RWPE1 (cell line): ENCODE results near the gene FAM200B.

Source experiments
- CTCF ChIA-PET: fragments of 350-600 bp; sonication (Branson Sonifier 250); formaldehyde crosslinking; extraction: SDS; loops from one replicate; lab custom pipeline; 2021; lab: Yijun Ruan, JAX
- POLR2A ChIA-PET: fragments of 400-600 bp; formaldehyde crosslinking; extraction: SDS; loops from one replicate; lab custom pipeline; 2020; ENCODE audit warnings: antibody characterized with exemption; ENCODE audit not compliant: low non-redundant PET; lab: Yijun Ruan, JAX
- DNase-seq: peaks from one replicate; pipeline ENCODE4 v3.0.0; 2012; ENCODE audit warnings: low spot score
- H3K27ac ChIP-seq: fragments of 450-650 bp; 2 replicates; pipeline ENCODE4 v1.5.1; 2017
- TF ChIP-seq, protein P1 (sequence below): fragments of 450-650 bp; conservative IDR thresholded peaks from 2 replicates; pipeline ENCODE4 v1.5.1; 2017; ENCODE audit warnings: low read depth, mild to moderate bottlenecking

Gene FAM200B

DNA sequence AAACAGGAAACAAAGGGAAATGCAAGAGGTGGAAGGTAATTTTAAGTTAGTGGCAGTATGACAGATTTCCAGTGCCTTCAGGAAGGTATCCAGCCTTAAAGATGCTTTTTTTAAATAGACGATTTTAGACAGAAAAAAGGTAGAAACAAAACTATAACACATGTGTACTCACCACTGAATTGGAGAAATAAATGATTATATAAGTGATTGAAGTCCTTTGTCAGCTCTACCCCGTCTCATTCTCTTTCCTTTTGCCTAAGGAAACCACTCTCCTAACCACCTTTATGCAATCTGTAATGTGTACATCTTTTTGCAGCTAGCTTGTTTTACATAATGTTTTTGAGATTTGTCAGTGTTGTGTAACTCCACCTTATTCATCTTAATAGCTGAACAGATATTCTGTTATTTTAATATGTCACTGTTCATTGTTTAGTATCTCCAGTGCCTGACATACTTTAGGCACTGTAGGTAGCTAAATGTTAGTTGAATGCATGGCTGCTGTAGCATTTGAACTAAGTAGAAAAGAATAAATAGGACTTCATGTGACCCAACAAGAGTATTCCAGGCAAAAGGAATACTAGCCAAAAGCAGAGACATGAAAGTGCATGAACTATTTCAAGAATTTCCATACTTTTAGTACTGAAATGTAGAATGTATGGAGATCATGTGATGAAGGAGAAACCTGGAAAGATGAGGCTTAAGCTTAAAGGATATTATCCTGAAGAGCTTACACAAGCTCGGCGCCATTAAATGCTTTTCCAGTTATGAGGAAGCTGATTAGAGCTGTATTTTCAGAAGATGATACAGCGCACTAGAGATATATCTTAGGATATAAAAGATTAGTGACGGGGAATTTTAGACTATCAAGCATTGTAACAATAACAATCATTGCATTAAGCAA is 865 bp downstream of the FAM200B start:
- ChIA-PET CTCF (interaction anchor here (0.7 kb wide), 1 partner anchor 27 kb away, joined by 5 read pairs; no protein-coding TSS in a partner anchor), POLR2A (no interaction called here)
- H3K27ac ChIP-seq: peak overlapping the region; percentile 97
- DNase-seq: no peak
- TF ChIP-seq, protein P1, sequence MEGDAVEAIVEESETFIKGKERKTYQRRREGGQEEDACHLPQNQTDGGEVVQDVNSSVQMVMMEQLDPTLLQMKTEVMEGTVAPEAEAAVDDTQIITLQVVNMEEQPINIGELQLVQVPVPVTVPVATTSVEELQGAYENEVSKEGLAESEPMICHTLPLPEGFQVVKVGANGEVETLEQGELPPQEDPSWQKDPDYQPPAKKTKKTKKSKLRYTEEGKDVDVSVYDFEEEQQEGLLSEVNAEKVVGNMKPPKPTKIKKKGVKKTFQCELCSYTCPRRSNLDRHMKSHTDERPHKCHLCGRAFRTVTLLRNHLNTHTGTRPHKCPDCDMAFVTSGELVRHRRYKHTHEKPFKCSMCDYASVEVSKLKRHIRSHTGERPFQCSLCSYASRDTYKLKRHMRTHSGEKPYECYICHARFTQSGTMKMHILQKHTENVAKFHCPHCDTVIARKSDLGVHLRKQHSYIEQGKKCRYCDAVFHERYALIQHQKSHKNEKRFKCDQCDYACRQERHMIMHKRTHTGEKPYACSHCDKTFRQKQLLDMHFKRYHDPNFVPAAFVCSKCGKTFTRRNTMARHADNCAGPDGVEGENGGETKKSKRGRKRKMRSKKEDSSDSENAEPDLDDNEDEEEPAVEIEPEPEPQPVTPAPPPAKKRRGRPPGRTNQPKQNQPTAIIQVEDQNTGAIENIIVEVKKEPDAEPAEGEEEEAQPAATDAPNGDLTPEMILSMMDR: no peak

GRCh38 chr4:15683143-15683495 is 1.5 kb downstream of the FAM200B start:
- ChIA-PET POLR2A (no interaction called here), CTCF (no interaction called here)
- no peak for DNase-seq
- TF ChIP-seq, protein P1: no peak
- H3K27ac ChIP-seq: no peak overlapping the region

DNA sequence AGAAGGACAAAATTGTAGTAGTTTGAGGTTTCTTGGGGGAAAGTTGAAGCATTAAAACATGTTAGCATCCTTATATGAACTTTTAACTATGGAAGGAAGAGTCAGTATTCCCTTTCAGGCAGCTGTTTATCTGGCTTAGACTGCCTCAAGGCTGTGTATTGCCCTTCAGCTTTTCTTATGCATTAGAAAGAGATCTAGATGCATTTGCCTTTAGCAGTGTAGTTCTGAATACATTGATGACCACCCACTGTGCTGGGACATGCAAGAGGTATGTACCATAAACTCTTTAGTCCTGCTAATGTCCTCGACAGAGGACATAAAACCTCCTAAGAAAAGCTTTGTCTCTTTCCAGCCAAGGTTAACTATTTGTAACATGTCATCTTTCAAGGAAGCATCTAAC is 2.9 kb downstream of the FAM200B start:
- H3K27ac ChIP-seq: no peak overlapping the region
- DNase-seq: no peak
- ChIA-PET CTCF (no interaction called here), POLR2A (no interaction called here)
- TF ChIP-seq, protein P1: no peak

DNA sequence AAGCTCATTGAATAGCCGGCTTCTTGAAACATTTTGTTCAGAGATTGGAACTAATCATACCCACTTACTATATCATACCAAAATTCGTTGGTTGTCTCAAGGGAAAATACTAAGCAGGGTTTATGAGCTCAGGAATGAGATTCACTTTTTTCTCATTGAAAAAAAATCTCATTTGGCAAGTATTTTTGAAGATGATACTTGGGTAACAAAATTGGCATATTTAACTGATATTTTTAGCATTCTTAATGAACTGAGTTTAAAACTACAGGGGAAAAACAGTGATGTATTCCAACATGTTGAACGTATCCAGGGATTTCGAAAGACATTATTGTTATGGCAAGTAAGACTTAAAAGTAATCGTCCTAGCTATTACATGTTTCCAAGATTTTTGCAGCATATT is 6.4 kb downstream of the FAM200B start:
- DNase-seq: no peak
- POLR2A ChIA-PET: no interaction called here
- TF ChIP-seq, protein P1: no peak
- CTCF ChIA-PET: no interaction called here
- H3K27ac ChIP-seq: no peak overlapping the region

DNA sequence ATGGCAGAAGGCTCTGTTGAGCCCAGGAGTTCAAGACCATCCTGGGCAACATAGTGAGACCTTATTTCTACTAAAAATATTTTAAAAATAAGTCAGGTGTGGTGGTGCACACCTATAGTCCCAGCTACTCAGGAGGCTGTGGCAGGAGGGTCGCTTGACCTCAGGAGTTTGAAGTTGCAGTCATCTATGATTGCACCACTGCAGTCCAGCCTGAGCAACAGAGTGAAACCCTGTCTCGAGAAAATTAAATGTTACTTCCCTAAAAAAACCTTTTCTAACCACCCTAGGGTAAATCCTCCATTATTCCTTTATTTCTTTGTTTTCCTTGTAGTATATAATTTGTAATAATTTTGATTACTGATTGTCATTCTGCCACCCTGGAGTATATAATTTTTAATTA is 7.9 kb downstream of the FAM200B start:
- ChIA-PET CTCF (no interaction called here), POLR2A (no interaction called here)
- TF ChIP-seq, protein P1: no peak
- peak overlapping the region; percentile 85 for H3K27ac ChIP-seq
- DNase-seq: no peak

GRCh38 chr4:15690020-15690809 is 8.6 kb downstream of the FAM200B start:
- POLR2A ChIA-PET: no interaction called here
- DNase-seq: peak; percentile 72
- CTCF ChIA-PET: no interaction called here

More at GRCh38 chr4:15690020-15690809, 8.6 kb downstream of the FAM200B start:
- H3K27ac ChIP-seq: no peak overlapping the region
- TF ChIP-seq, protein P1: no peak
